Activated naive CD4-positive, alpha-beta T cell treated with anti-CD3 and anti-CD28 coated beads, Interleukin-2, amount 10 ng/mL, durations not matched to agents 7 days and 5 days (primary cell): ENCODE results near the gene MRPL19.
"Not testable (repeated sequence)": the region's sequence is repeated elsewhere in the genome, so short reads cannot be mapped to it uniquely, and the experiment has no call there.

Source experiments
- CTCF ChIA-PET: fragments of 350-600 bp; sonication (Branson Sonifier 250); formaldehyde crosslinking; loops from one replicate; lab custom pipeline; 2021; ENCODE audit warnings: antibody characterized with exemption; lab: Charles Lee
- DNase-seq: peaks from one replicate; pipeline ENCODE4 v3.0.0-alpha.2; 2020
- H3K27ac Mint-ChIP-seq: one replicate; pipeline ENCODE4 v1.8.0; 2021; ENCODE audit warnings: mild to moderate bottlenecking, moderate library complexity, mixed read lengths
- H3K27me3 Mint-ChIP-seq: one replicate; pipeline ENCODE4 v1.8.0; 2021; ENCODE audit warnings: mild to moderate bottlenecking, mixed read lengths
- H3K36me3 Mint-ChIP-seq: one replicate; pipeline ENCODE4 v1.8.0; 2021; ENCODE audit warnings: mixed read lengths
- H3K4me1 Mint-ChIP-seq: one replicate; pipeline ENCODE4 v1.8.0; 2021; ENCODE audit warnings: mixed read lengths
- H3K4me3 Mint-ChIP-seq: one replicate; pipeline ENCODE4 v1.8.0; 2021; ENCODE audit warnings: mild to moderate bottlenecking, moderate library complexity, mixed read lengths
- H3K9me3 Mint-ChIP-seq: one replicate; pipeline ENCODE4 v1.8.0; 2021; ENCODE audit warnings: mixed read lengths

The MRPL19 gene

DNA sequence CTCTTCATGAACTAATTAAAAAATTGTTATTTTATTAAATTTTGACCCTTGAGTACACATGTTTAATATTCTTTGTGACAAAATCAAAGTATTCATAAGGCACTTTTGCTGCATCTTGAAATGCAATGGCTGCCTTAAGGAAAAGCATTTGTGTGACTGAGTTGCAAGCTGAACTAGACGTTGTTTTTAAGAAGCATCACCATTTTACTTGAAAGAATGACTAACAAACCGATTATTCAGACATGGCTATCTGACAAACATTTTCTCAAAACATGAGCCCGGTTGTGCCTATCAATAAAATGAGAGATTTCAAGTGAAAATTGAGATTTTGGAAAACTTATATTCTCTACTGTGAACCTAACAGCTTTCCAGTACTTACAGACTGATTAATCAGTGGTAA is 61.3 kb downstream of the MRPL19 start:
- Mint-ChIP-seq H3K36me3 (peaks cover 24% of the 10 kb centered on the region), H3K27me3 (no peaks in the 10 kb centered on the region), H3K4me3 (no peak overlapping the region), H3K27ac (no peak overlapping the region), H3K4me1 (peaks cover 37% of the 10 kb centered on the region), H3K9me3 (no peaks in the 10 kb centered on the region)
- CTCF ChIA-PET, result no interaction called here
- no peak for DNase-seq

DNA sequence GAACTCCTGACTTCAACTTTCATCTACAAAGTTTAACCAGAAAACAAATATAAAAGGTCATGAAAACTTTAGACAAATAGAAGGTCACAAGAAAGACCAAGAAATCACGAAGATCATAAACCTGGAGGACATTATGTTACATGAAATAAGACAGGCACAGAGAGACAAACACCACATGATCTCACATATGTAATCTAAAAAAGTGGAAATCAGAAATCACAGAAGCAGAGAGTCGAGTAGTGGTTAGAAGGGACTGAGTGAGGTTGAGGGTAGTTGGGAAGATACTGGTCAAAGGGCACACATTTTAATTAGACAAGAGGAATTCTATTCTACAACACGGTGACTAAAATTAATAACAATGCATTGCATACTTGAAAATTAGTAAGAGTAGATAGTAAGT is 62.7 kb downstream of the MRPL19 start:
- Mint-ChIP-seq H3K9me3 (no peaks in the 10 kb centered on the region), H3K4me3 (peak overlapping the region; percentile 61), H3K36me3 (peaks cover 16% of the 10 kb centered on the region), H3K27me3 (no peaks in the 10 kb centered on the region), H3K27ac (peak overlapping the region; percentile 9), H3K4me1 (peaks cover 37% of the 10 kb centered on the region)
- CTCF ChIA-PET, result interaction anchor here (1.1 kb wide), 1 partner anchor 68 kb away, joined by 3 read pairs; no protein-coding TSS in a partner anchor
- DNase-seq, result no peak

DNA sequence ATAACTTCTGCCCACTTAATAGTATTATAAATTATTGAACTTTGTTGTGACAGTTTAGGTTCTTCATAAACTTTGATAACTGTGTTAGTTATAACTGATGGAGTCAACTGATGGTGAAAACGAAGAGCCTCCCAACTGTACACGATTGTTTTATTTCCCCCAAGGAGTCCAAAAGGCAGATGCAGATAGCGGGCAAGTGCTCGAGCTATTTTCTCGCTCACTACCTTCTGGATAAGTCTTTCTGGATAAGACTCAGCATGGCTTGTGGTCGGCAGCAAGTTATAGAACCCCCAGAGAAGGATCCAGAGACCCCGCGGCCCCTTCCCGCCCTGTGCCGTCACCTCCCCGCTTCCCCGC is 63.6 kb downstream of the MRPL19 start:
- no peaks in the 10 kb centered on the region for H3K9me3 Mint-ChIP-seq
- H3K27ac Mint-ChIP-seq, result peak overlapping the region; percentile 98
- peak overlapping the region; percentile 89 for H3K4me3 Mint-ChIP-seq
- H3K27me3 Mint-ChIP-seq, result peaks cover 1% of the 10 kb centered on the region
- H3K4me1 Mint-ChIP-seq, result peaks cover 37% of the 10 kb centered on the region
- H3K36me3 Mint-ChIP-seq, result peaks cover 7% of the 10 kb centered on the region
- DNase-seq, result no peak
- CTCF ChIA-PET, result interaction anchor here (1.1 kb wide), 1 partner anchor 69 kb away, joined by 3 read pairs; no protein-coding TSS in a partner anchor

DNA sequence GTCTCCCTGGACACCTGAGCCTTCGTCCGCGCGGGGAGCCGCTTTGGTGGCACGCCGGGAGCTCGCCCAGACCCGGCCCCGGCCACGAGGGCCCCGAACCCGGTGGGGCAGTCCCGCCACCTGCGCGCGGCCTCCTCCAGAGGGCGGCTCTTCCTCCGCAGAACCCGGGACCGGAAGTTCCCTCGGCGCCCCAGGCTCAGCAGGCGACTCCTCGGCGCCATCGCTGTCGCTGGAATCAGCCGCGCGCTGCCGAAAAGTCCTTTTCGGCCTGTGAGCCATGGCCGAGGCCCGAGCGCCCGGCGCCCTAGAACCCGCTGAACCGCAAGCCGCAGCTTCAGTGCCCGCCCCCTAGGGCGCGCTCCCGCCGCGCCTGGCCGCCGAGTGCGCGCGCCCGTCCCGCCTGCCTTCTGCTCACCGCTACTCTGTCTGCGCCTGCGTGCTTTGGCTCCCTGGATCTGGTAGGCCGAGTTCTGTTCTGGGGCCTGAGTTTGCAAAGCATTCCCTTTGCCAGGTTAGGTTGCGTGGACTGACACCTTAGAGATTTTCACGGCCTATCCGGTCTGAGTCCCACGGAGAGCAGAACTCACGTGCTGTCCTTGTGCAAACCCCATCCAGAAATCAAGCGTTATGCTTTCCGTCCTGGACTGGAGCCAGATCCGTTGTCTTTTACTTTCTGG is 64.1 kb downstream of the MRPL19 start, which contains the start of gene GCFC2:
Gene GCFC2, minus strand, starts transcription at position 339 of the 677 bp plus-strand sequence. Its CDS starts 60 bp downstream, at position 279.
- Mint-ChIP-seq H3K36me3 (peaks cover 5% of the 10 kb centered on the region), H3K4me3 (peak within 1 kb of the TSS; percentile 89), H3K4me1 (peaks cover 35% of the 10 kb centered on the region), H3K27me3 (peaks cover 5% of the 10 kb centered on the region), H3K9me3 (no peaks in the 10 kb centered on the region), H3K27ac (peak within 1 kb of the TSS; percentile 98)
- peak; percentile 85 for DNase-seq
- CTCF ChIA-PET, result no interaction called here

GRCh38 chr2:75711590-75711989 is 65.0 kb downstream of the MRPL19 start:
- Mint-ChIP-seq H3K27ac (peak overlapping the region; percentile 98), H3K4me3 (peak overlapping the region; percentile 89), H3K4me1 (peaks cover 28% of the 10 kb centered on the region)
- H3K9me3 Mint-ChIP-seq, H3K27me3 Mint-ChIP-seq, H3K36me3 Mint-ChIP-seq, DNase-seq, CTCF ChIA-PET: not testable (repeated sequence)

DNA sequence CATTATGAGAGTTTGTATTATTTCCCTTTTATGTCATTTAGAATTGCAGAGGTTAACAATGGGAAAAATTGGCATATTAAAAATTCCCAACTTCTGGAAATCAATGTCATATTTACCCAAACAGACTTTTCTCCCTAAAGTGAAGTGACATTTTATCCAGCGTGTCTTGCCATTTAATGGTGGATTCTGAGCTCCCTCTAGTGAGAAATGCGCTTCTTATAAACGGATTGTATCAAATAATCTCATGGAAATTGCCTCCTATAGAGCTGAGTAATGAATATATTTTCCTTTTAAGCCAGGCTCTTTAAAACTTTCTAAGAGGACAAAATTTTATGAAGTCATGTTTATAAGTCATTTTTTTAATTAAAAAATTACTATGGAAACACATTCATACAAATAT is 69.8 kb downstream of the MRPL19 start:
- Mint-ChIP-seq H3K27ac (no peak overlapping the region), H3K36me3 (no peaks in the 10 kb centered on the region), H3K4me1 (peaks cover under 1% of the 10 kb centered on the region), H3K4me3 (no peak overlapping the region), H3K9me3 (no peaks in the 10 kb centered on the region), H3K27me3 (peaks cover 12% of the 10 kb centered on the region)
- no peak for DNase-seq
- CTCF ChIA-PET, result interaction anchor here (1.3 kb wide), 2 partner anchors 40 to 76 kb away, joined by 3 to 4 read pairs; no protein-coding TSS in a partner anchor

DNA sequence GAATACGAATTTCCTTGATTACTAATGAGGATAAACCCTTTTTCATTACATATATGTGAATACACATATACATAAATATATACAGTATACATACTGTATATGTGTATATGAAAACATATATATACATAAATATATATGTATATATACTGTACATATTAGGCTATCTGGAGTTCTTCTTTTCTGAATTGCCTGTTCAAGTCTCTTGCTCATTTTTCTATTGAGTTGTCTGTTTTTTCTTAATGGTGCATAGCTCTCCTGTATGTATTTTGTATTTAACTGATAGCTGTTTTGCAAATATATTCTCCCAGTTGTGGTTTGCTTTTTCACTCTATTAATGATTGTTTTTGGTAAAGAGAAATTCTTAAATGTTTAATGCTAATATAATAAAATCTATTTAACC is 73.0 kb downstream of the MRPL19 start:
- Mint-ChIP-seq H3K4me1 (no peaks in the 10 kb centered on the region), H3K4me3 (no peak overlapping the region), H3K27ac (no peak overlapping the region), H3K27me3 (peaks cover 21% of the 10 kb centered on the region), H3K36me3 (no peaks in the 10 kb centered on the region), H3K9me3 (no peaks in the 10 kb centered on the region)
- CTCF ChIA-PET, result no interaction called here
- DNase-seq, result no peak

GRCh38 chr2:75720525-75720924 is 73.9 kb downstream of the MRPL19 start:
- Mint-ChIP-seq H3K27me3 (peaks cover 23% of the 10 kb centered on the region), H3K36me3 (no peaks in the 10 kb centered on the region), H3K4me3 (no peak overlapping the region), H3K4me1 (no peaks in the 10 kb centered on the region), H3K27ac (no peak overlapping the region), H3K9me3 (no peaks in the 10 kb centered on the region)
- DNase-seq, result no peak
- CTCF ChIA-PET, result no interaction called here

- Mint-ChIP-seq H3K36me3 (no peaks in the 10 kb centered on the region), H3K9me3 (no peaks in the 10 kb centered on the region), H3K4me1 (no peaks in the 10 kb centered on the region), H3K27ac (no peak overlapping the region), H3K4me3 (no peak overlapping the region), H3K27me3 (peaks cover 25% of the 10 kb centered on the region)
- CTCF ChIA-PET, result interaction anchor here (0.9 to 1.4 kb wide), 2 partner anchors 82 to 95 kb away, joined by 3 read pairs; no protein-coding TSS in a partner anchor
- no peak for DNase-seq
Measured at GRCh38 chr2:75722687-75723086, 76.1 kb downstream of the MRPL19 start.

- Mint-ChIP-seq H3K4me1 (no peaks in the 10 kb centered on the region), H3K36me3 (no peaks in the 10 kb centered on the region), H3K4me3 (no peak overlapping the region), H3K27ac (no peak overlapping the region), H3K27me3 (peaks cover 29% of the 10 kb centered on the region), H3K9me3 (no peaks in the 10 kb centered on the region)
- DNase-seq, result no peak
- CTCF ChIA-PET, result interaction anchor here (0.6 to 1.6 kb wide), 2 partner anchors 22 to 88 kb away, joined by 3 read pairs; no protein-coding TSS in a partner anchor
Measured at GRCh38 chr2:75728614-75729419, 82.2 kb downstream of the MRPL19 start.

DNA sequence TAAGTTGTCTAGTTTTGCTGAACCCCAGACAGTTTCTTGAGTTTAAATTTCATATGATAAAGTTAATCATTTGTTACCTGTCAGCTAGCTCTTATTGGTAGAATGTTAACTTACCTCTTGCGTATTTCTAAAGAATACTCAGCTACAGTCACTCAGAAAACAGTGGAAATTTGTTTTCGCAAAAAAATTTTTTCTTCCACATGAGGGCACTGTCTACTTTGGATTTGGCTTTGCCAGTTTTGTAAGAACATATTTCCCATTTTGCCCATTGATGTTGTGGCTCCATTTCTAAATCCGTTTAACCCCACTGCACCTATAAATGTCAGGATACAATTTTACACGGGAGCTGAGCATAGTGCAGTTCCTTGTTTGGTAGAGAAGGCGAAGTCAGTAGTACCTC is 83.3 kb downstream of the MRPL19 start:
- H3K36me3 Mint-ChIP-seq, result no peaks in the 10 kb centered on the region
- no peak for DNase-seq
- CTCF ChIA-PET, result interaction anchor here (1.0 to 1.6 kb wide), 2 partner anchors 8 to 89 kb away, joined by 3 read pairs; no protein-coding TSS in a partner anchor

DNA sequence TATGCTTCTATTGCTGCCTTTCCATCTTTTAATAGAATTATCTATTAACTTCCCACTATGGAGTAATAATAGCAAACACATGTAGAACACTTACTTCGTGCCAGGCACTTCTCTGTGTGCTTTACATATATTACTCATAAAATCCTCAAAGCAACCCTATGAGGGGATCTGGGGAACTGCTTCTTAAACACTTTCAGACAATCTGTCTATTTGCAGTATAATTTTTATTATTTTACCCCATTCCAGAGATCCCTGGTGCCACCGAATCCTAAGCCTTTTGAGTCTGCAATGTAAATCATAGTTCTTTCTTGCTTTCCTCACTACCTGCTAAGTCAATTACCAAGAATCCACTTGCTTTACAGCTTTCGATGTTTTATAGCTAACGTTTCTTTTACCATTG is 89.7 kb downstream of the MRPL19 start:
- Mint-ChIP-seq H3K27ac (no peak overlapping the region), H3K9me3 (no peaks in the 10 kb centered on the region), H3K4me3 (no peak overlapping the region), H3K4me1 (no peaks in the 10 kb centered on the region), H3K36me3 (no peaks in the 10 kb centered on the region), H3K27me3 (peaks cover 5% of the 10 kb centered on the region)
- CTCF ChIA-PET, result no interaction called here
- DNase-seq, result no peak

More for the DNA sequence above, 83.3 kb downstream of the MRPL19 start:
- Mint-ChIP-seq H3K9me3 (no peaks in the 10 kb centered on the region), H3K4me3 (no peak overlapping the region), H3K27ac (no peak overlapping the region), H3K27me3 (peaks cover 24% of the 10 kb centered on the region), H3K4me1 (no peaks in the 10 kb centered on the region)

- Mint-ChIP-seq H3K9me3 (no peaks in the 10 kb centered on the region), H3K27ac (no peak overlapping the region), H3K4me3 (no peak overlapping the region), H3K4me1 (no peaks in the 10 kb centered on the region), H3K36me3 (no peaks in the 10 kb centered on the region), H3K27me3 (peaks cover 2% of the 10 kb centered on the region)
- no peak for DNase-seq
- CTCF ChIA-PET, result no interaction called here
Measured at GRCh38 chr2:75737961-75738360, 91.4 kb downstream of the MRPL19 start.
